OCI-LY7 (cell line): ENCODE results near the gene ESM1. TPM values are rescaled to one million over a fixed set of nuclear protein-coding genes. Genes with fewer than 3 reads are reported as not detected.

Experiments used
- Bru-seq: library from RNA; stranded (reverse); fragments of 400-500 nt; gene quantifications from one replicate; lab custom pipeline; 2021; lab: Mats Ljungman, UMichigan
- BruChase-seq, 2 experiments: library from RNA; stranded (reverse); fragments of 400-500 nt; gene quantifications; one replicate each; lab custom pipeline; 2021; lab: Mats Ljungman, UMichigan
- BruUV-seq: library from RNA; stranded (reverse); fragments of 400-500 nt; replicated peaks from 2 replicates; lab custom pipeline; 2021; lab: Mats Ljungman, UMichigan
- CTCF ChIA-PET: fragments of 300-600 bp; sonication (Branson Sonifier 250); formaldehyde crosslinking; loops from one replicate; lab custom pipeline; 2022; ENCODE audit warnings: antibody characterized with exemption; ENCODE audit not compliant: unreplicated experiment; lab: Charles Lee
- POLR2A ChIA-PET: fragments of 300-600 bp; sonication (Branson Sonifier 250); formaldehyde crosslinking; loops from one replicate; lab custom pipeline; 2022; ENCODE audit warnings: antibody characterized with exemption; lab: Charles Lee
- DNase-seq: peaks from one replicate; pipeline ENCODE4 v3.0.0-alpha.2; 2015; ENCODE audit warnings: low spot score
- H2AFZ ChIP-seq: fragments of 200-600 bp; sonication (generic), shearing (Covaris generic); 2 replicates; pipeline ENCODE4 v1.6.1; 2014; ENCODE audit warnings: mild to moderate bottlenecking, antibody characterized with exemption, low read length, moderate library complexity
- H3K27ac ChIP-seq: fragments of 200-600 bp; sonication (generic); 2 replicates; pipeline ENCODE4 v1.5.1; 2014; ENCODE audit warnings: mixed run types, low read depth, mild to moderate bottlenecking, moderate library complexity, low read length, inconsistent platforms; ENCODE audit not compliant: poor library complexity, severe bottlenecking
- H3K36me3 ChIP-seq: fragments of 200-600 bp; sonication (generic); 2 replicates; pipeline ENCODE4 v1.6.1; 2014; ENCODE audit warnings: mild to moderate bottlenecking, antibody characterized with exemption, low read length, moderate library complexity, mixed read lengths; ENCODE audit not compliant: insufficient read depth
- H3K4me1 ChIP-seq: fragments of 200-600 bp; sonication (generic); 2 replicates; pipeline ENCODE4 v1.5.1; 2014; ENCODE audit warnings: mild to moderate bottlenecking, low read length; ENCODE audit not compliant: insufficient read depth, poor library complexity, severe bottlenecking
- H3K4me2 ChIP-seq: fragments of 200-600 bp; sonication (generic); 2 replicates; pipeline ENCODE4 v1.6.1; 2014; ENCODE audit warnings: mild to moderate bottlenecking, low read length
- H3K4me3 ChIP-seq: fragments of 200-600 bp; sonication (generic); 2 replicates; pipeline ENCODE4 v1.5.1; 2014; ENCODE audit warnings: mild to moderate bottlenecking, low read depth, low read length; ENCODE audit not compliant: poor library complexity, severe bottlenecking
- H3K79me2 ChIP-seq: fragments of 200-600 bp; sonication (generic); 2 replicates; pipeline ENCODE4 v1.6.1; 2016; ENCODE audit warnings: low read depth, mild to moderate bottlenecking, low read length, moderate library complexity, mixed read lengths; ENCODE audit not compliant: insufficient read depth
- H3K9me2 ChIP-seq: fragments of 200-600 bp; sonication (generic); 2 replicates; pipeline ENCODE4 v1.6.1; 2016; ENCODE audit warnings: mild to moderate bottlenecking, low read length, mixed read lengths; ENCODE audit not compliant: insufficient read depth
- H3K9me3 ChIP-seq: fragments of 200-600 bp; sonication (generic); 2 replicates; pipeline ENCODE4 v1.6.1; 2014; ENCODE audit warnings: mild to moderate bottlenecking, mixed run types, low read length, mixed read lengths
- H4K20me1 ChIP-seq: fragments of 200-600 bp; sonication (generic); 2 replicates; pipeline ENCODE4 v1.6.1; 2014; ENCODE audit warnings: mild to moderate bottlenecking, antibody characterized with exemption, low read length, moderate library complexity, mixed read lengths; ENCODE audit not compliant: insufficient read depth
- CTCF ChIP-seq: fragments of 200-600 bp; sonication (generic); conservative IDR thresholded peaks from 2 replicates; pipeline ENCODE4 v1.5.1; 2014; ENCODE audit warnings: mild to moderate bottlenecking, antibody characterized with exemption, low read length, moderate library complexity, mixed read lengths
- EZH2phosphoT487 ChIP-seq: fragments of 200-600 bp; sonication (generic); IDR thresholded peaks from 2 replicates; pipeline ENCODE4 v1.6.1; 2018; ENCODE audit warnings: low read depth, borderline replicate concordance, mild to moderate bottlenecking, mixed run types, antibody characterized with exemption, low read length, moderate library complexity, mixed read lengths
- intact Hi-C: fragments of 100-400 bp; cut with micrococcal nuclease; formaldehyde crosslinking; loops from one replicate; pipeline ENCODE4 v1.10.0; 2022; ENCODE audit not compliant: unreplicated experiment
- long read RNA-seq: library from polyadenylated mRNA; stranded (forward); transcript quantifications from one replicate; pipeline ENCODE4 v2.0.0, GENCODE V29; 2022
- total RNA-seq, 2 experiments: library from RNA; depleted of rRNA in 1 of 2; stranded (reverse); fragments of >200 nt in 1 of 2; shearing (Covaris generic) in 1 of 2; gene quantifications; 2 replicates each; pipeline ENCODE4 v1.2.3, GENCODE V29; 2014 to 2022

The ESM1 gene
- total RNA-seq (2014; rRNA removed; shearing (Covaris generic)) (not detected in 2 replicates), total RNA-seq (2022) (not detected in 2 replicates), Bru-seq, nascent RNA (not detected), BruChase-seq, experiment 1, labeled RNA remaining after a 6-hour chase (not detected), BruChase-seq, experiment 2, labeled RNA remaining after a 2-hour chase (not detected)
- long read RNA-seq: 0 reads

- Histone ChIP-seq H3K9me2 (no peaks in the 10 kb centered on the region), H3K9me3 (no peaks in the 10 kb centered on the region), H3K4me1 (no peaks in the 10 kb centered on the region), H3K4me3 (no peak within 1 kb of the TSS), H3K4me2 (no peak within 1 kb of the TSS), H2AFZ (no peak within 1 kb of the TSS), H3K36me3 (no peaks in the 10 kb centered on the region), H4K20me1 (no peaks in the 10 kb centered on the region), H3K27ac (no peak within 1 kb of the TSS), H3K79me2 (no peaks in the 10 kb centered on the region)
- BruUV-seq: no TSS peak
- CTCF ChIA-PET: no interaction called here
- no peak for TF ChIP-seq CTCF
- TF ChIP-seq EZH2phosphoT487: no peak
- intact Hi-C loops: no loop called here
- no peak for DNase-seq
- POLR2A ChIA-PET: interaction anchor here (1.1 kb wide), 1 partner anchor 34 kb away, joined by 3 read pairs; no protein-coding TSS in a partner anchor
These were observed at the start of gene ESM1 for GRCh38 chr5:54985301-54986268. Gene ESM1, minus strand, starts transcription at chr5:54985593. Its CDS starts 76 bp downstream, at chr5:54985517.

- no peaks in the 10 kb centered on the region for H3K79me2 ChIP-seq
- no TSS peak for BruUV-seq
- H3K27ac ChIP-seq: no peak overlapping the region
- intact Hi-C loops: no loop called here
- no peaks in the 10 kb centered on the region for H3K9me3 ChIP-seq
- DNase-seq: no peak
- no peak overlapping the region for H2AFZ ChIP-seq
- H3K4me3 ChIP-seq: no peak overlapping the region
- no peak overlapping the region for H3K4me2 ChIP-seq
- H3K4me1 ChIP-seq: no peaks in the 10 kb centered on the region
- no peaks in the 10 kb centered on the region for H3K36me3 ChIP-seq
- POLR2A ChIA-PET: no interaction called here
- CTCF ChIA-PET: no interaction called here
- H4K20me1 ChIP-seq: no peaks in the 10 kb centered on the region
- TF ChIP-seq CTCF: no peak
- no peak for TF ChIP-seq EZH2phosphoT487
- H3K9me2 ChIP-seq: no peaks in the 10 kb centered on the region
These were observed 48.2 kb upstream of the ESM1 start for GRCh38 chr5:55033568-55033967.
